ENCODE data around the gene CCNB1.
A peak's percentile ranks its signal among the peaks of the same experiment; 100 is the strongest.

CCNB1 gene

DNA sequence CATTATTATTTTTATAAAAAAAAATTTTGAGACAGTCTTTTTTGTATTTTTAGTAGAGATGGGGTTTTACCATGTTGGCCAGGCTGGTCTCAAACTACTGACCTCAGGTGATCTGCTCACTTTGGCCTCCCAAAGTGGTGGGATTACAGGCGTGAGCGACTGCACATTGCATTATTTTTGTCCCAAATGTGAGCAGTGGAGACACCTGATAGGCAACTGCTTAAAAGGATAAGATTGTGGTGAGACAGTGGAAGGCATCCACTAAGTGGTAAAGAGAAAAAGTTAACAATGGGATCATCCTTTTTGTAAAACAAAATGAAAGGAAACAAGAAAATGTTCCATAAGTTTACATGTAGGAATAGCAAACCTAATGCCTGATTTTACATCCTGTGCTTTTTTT is 20.4 kb downstream of the CCNB1 start:
- Histone ChIP-seq H3K4me3 (ENCODE audit: low read length) (no peak overlapping the region), H3K27me3 (ENCODE audit: insufficient read depth, low read length) (no peaks in the 10 kb centered on the region), H3K9ac (ENCODE audit: low read depth, low read length) (no peak overlapping the region), H3K9me3 (ENCODE audit: insufficient read depth, low read depth, low read length) (no peaks in the 10 kb centered on the region), H3K4me1 (ENCODE audit: insufficient read depth, low read length) (0 out of 2 replicates have a peak, but pooled peaks cover 4% of the 10 kb centered on the region), H3K36me3 (ENCODE audit: insufficient read depth, low read depth, low read length) (peaks cover 9% of the 10 kb centered on the region), H3K27ac (ENCODE audit: low read length) (no peak overlapping the region)

DNA sequence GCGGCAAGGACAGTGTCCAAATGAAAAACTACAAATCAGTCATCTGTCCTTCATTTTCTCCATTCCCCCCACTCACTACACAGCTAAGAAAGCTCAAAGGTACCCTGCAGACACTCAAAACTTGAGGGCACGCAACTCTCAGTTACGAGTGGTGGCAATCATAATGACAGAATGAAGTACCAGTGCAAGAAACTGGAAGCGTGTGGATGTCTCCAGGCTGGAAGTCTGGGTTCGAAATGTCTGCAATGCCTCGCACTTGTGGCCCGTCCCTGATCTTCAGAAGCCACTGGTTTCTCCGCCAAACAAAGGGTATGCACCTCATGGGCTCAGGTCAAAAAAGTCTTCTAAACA is 21.8 kb downstream of the CCNB1 start:
- peaks cover 21% of the 10 kb centered on the region for H3K36me3 ChIP-seq (ENCODE audit: insufficient read depth, low read depth, low read length)
- H3K27ac ChIP-seq (ENCODE audit: low read length) = peak overlapping the region; percentile 26

DNA sequence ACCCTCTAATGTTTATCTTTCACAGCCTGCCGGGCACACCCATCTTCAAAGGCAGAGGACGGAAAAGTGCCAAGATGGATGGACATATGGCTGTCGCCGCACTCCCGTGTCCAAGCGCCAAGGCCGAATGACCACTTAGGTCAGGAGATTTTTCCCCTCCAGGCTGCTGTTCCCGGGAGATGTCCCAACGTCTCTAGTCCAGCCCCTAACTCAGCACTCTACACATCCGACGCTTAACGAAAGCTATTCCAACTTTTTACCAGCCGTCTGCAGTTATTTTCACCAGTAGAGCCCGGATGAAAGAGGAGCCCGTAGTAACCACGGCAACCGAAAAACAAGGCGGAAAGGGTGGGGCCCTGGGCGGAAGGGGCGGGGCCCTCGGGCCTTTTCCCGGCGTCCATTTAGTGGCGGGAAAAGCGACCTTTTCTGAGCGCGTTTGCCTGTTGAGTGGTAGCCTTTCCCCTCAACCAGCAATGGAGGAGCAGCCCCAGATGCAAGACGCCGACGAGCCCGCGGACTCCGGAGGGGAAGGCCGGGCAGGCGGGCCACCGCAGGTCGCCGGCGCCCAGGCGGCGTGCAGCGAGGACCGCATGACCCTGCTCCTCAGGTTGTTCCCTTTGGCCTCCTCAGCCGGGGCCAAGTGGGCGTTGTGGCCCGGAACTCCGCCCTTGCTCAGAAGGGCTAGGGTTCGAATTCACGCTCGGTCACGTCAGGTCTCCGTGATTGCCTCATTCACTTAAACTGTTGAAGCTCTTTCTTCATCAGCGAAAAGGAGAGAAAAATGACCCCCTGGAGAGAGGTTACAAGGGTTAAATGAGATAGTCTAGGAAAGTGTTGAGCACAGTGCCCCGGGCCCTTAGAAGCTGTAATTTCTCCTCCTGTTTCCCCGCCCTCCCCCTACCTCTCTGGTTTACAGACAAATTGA is 22.5 kb downstream of the CCNB1 start, which contains the start of gene CENPH:
CENPH (plus strand) TSS at position 422 of the 925 bp plus-strand sequence; CDS start at position 474, 52 bp downstream.
- peak within 1 kb of the TSS; percentile 84 for H3K4me3 ChIP-seq (ENCODE audit: low read length)
- H3K27me3 ChIP-seq (ENCODE audit: insufficient read depth, low read length) = no peaks in the 10 kb centered on the region
- H3K9ac ChIP-seq (ENCODE audit: low read depth, low read length) = peak within 1 kb of the TSS; percentile 93
- H3K4me1 ChIP-seq (ENCODE audit: insufficient read depth, low read length) = 0 out of 2 replicates have a peak, but pooled peaks cover 4% of the 10 kb centered on the region
- H3K36me3 ChIP-seq (ENCODE audit: insufficient read depth, low read depth, low read length) = peaks cover 27% of the 10 kb centered on the region
- no peaks in the 10 kb centered on the region for H3K9me3 ChIP-seq (ENCODE audit: insufficient read depth, low read depth, low read length)
- H3K27ac ChIP-seq (ENCODE audit: low read length) = peak within 1 kb of the TSS; percentile 55

More for the DNA sequence above, 21.8 kb downstream of the CCNB1 start:
- Histone ChIP-seq H3K4me1 (ENCODE audit: insufficient read depth, low read length) (0 out of 2 replicates have a peak, but pooled peaks cover 4% of the 10 kb centered on the region), H3K9ac (ENCODE audit: low read depth, low read length) (peak overlapping the region; percentile 93; the same call in 1 of the 2 replicates), H3K9me3 (ENCODE audit: insufficient read depth, low read depth, low read length) (no peaks in the 10 kb centered on the region), H3K27me3 (ENCODE audit: insufficient read depth, low read length) (no peaks in the 10 kb centered on the region), H3K4me3 (ENCODE audit: low read length) (peak overlapping the region; percentile 84)

DNA sequence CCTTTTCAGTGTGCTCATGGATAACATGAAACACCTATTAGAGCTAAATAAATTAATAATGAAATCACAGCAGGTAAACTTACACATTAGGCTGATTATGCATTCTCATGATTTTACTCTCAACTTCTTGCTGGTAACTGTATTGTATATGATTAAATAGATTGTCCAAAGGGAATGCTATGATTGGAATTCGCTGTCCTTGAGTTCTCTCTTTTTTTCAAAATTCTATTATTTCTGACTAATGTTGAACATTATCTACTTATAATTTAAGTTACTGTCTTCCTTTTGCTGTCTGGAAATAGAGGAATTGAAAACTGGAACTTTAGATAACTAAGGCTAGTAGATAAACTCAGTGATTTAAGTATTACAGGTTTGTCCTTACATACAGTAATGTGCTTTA is 35.5 kb downstream of the CCNB1 start:
- H3K27me3 ChIP-seq (ENCODE audit: insufficient read depth, low read length) = no peaks in the 10 kb centered on the region
- H3K9ac ChIP-seq (ENCODE audit: low read depth, low read length) = no peak overlapping the region
- no peak overlapping the region for H3K27ac ChIP-seq (ENCODE audit: low read length)
- peaks cover 78% of the 10 kb centered on the region for H3K36me3 ChIP-seq (ENCODE audit: insufficient read depth, low read depth, low read length)
- no peaks in the 10 kb centered on the region for H3K9me3 ChIP-seq (ENCODE audit: insufficient read depth, low read depth, low read length)
- H3K4me1 ChIP-seq (ENCODE audit: insufficient read depth, low read length) = no peaks in the 10 kb centered on the region
- H3K4me3 ChIP-seq (ENCODE audit: low read length) = no peak overlapping the region

DNA sequence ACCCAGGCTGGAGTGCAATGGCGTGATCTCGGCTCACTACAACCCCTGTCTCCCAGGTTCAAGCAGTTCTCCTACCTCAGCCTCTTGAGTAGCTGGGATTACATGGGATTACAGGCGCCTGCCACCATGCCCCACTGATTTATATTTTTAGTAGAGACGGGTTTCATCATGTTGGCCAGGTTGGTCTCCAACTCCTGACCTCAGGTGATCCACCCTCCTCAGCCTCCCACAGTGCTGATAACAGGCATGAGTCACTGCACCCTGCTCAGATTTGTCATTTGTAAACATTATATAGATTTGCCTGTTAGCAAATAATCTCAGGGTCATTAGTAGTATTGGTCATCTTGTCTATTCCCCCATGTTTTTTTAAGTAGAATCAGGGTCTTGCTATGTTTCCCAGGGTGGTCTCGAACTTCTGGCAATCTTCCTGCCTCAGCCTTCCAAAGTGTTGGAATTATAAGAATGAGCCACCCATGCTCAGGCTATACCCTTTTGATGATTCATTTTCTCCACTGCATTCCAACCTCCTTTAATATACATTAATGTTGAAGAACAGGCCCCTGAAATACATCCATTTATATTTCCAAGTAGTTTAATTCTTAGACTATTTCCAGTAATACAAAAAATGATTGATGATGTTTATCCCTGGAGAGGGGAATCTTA is 39.7 kb downstream of the CCNB1 start:
- Histone ChIP-seq H3K36me3 (ENCODE audit: insufficient read depth, low read depth, low read length) (peaks cover 83% of the 10 kb centered on the region), H3K9ac (ENCODE audit: low read depth, low read length) (no peak overlapping the region), H3K9me3 (ENCODE audit: insufficient read depth, low read depth, low read length) (no peaks in the 10 kb centered on the region), H3K27me3 (ENCODE audit: insufficient read depth, low read length) (no peaks in the 10 kb centered on the region), H3K4me3 (ENCODE audit: low read length) (no peak overlapping the region), H3K27ac (ENCODE audit: low read length) (no peak overlapping the region), H3K4me1 (ENCODE audit: insufficient read depth, low read length) (no peaks in the 10 kb centered on the region)

DNA sequence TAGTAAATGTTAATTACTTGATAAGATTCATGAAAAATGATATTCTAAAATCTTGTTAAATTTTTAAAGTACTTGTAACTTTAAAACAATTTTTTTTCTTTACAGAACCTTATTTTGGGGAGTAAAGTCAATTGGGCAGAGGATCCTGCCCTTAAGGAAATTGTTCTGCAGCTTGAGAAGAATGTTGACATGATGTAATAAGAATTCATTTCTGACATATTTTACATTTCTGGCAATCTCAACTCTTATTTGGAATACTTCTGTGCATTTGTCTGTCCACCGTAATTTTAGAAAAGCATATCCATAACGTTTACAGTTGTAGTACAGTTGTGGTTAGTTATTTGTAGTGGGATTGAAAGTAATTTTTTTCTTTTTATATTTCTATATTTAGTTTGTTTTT is 42.7 kb downstream of the CCNB1 start:
- Histone ChIP-seq H3K4me1 (ENCODE audit: insufficient read depth, low read length) (no peaks in the 10 kb centered on the region), H3K36me3 (ENCODE audit: insufficient read depth, low read depth, low read length) (peaks cover 69% of the 10 kb centered on the region), H3K27ac (ENCODE audit: low read length) (no peak overlapping the region), H3K27me3 (ENCODE audit: insufficient read depth, low read length) (no peaks in the 10 kb centered on the region), H3K4me3 (ENCODE audit: low read length) (no peak overlapping the region), H3K9ac (ENCODE audit: low read depth, low read length) (no peak overlapping the region), H3K9me3 (ENCODE audit: insufficient read depth, low read depth, low read length) (no peaks in the 10 kb centered on the region)

DNA sequence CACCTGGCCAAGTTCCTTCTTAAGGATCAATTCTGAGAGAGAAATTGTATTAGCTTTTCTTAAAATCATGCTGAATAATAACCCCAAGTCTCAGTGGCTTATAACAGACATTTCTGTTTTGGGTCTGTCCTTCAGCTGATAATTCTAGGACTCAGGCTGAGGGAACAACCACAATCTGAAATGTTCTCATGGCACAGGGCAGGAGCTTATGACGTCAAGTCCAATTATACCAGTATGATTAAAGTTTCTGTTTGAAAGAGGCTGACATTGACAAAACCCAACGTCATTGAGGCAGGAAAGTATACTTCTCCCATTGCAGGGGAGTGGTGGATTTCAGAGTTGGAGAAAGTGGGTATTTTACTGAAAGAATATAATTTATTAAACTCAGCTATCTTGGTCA is 44.2 kb downstream of the CCNB1 start:
- Histone ChIP-seq H3K36me3 (ENCODE audit: insufficient read depth, low read depth, low read length) (peaks cover 56% of the 10 kb centered on the region), H3K9ac (ENCODE audit: low read depth, low read length) (no peak overlapping the region), H3K27me3 (ENCODE audit: insufficient read depth, low read length) (no peaks in the 10 kb centered on the region), H3K4me1 (ENCODE audit: insufficient read depth, low read length) (no peaks in the 10 kb centered on the region), H3K4me3 (ENCODE audit: low read length) (no peak overlapping the region), H3K27ac (ENCODE audit: low read length) (no peak overlapping the region), H3K9me3 (ENCODE audit: insufficient read depth, low read depth, low read length) (no peaks in the 10 kb centered on the region)

DNA sequence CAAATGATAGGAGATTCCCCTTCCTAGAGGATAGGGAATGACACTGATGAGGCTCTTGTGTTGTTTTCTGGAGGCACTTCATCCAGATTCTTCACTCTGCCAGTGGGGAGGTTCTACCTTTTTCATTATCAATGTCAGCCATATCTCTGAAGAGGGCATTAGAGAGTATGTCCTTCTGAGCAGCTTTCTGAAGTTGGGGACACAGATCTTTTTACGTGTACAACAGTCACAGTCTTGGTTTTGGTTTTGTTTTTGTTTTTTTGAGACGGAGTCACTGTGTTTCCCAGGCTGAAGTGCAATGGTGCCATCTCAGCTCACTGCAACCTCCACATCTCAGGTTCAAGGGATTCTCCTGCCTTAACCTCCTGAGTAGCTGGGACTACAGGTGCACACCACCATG is 45.1 kb downstream of the CCNB1 start:
- H3K36me3 ChIP-seq (ENCODE audit: insufficient read depth, low read depth, low read length) = peaks cover 53% of the 10 kb centered on the region
- no peaks in the 10 kb centered on the region for H3K9me3 ChIP-seq (ENCODE audit: insufficient read depth, low read depth, low read length)
- no peaks in the 10 kb centered on the region for H3K27me3 ChIP-seq (ENCODE audit: insufficient read depth, low read length)
- no peak overlapping the region for H3K4me3 ChIP-seq (ENCODE audit: low read length)
- no peak overlapping the region for H3K27ac ChIP-seq (ENCODE audit: low read length)
- no peaks in the 10 kb centered on the region for H3K4me1 ChIP-seq (ENCODE audit: insufficient read depth, low read length)
- no peak overlapping the region for H3K9ac ChIP-seq (ENCODE audit: low read depth, low read length)

DNA sequence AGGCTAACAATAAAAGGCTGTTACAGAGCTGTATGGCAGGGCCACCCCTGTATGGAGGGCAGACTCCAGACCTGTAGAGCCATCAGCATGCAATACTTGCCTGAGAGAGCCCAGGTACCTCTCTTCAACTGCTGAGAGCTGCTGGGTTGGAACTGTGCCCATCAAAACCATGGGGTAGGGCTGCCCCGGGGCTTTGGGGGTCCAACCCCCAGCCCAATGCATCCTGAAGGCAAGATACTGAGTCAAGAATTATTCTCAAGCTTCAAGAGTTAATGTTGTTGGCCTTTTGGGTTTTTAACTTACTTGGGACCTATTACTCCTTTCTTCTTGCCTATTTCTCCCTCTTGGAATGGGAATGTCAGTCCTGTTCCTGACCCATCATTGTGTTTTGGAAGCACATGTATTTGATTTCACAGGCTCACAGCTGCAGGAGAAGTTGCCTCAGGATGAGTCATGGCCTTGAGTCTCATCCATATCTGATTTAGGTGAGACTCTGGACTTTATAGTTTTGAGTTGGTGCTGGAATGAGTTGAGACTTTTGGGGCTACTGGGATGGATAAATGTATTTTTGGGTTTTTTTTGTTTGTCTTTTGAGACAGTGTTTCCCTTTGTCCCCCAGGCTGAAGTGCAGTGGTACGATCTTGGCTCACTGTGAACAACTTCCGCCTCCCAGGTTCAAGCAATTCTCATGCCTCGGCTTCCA is 46.7 kb downstream of the CCNB1 start:
- no peaks in the 10 kb centered on the region for H3K27me3 ChIP-seq (ENCODE audit: insufficient read depth, low read length)
- H3K36me3 ChIP-seq (ENCODE audit: insufficient read depth, low read depth, low read length) = peaks cover 43% of the 10 kb centered on the region
- H3K4me3 ChIP-seq (ENCODE audit: low read length) = no peak overlapping the region
- H3K9me3 ChIP-seq (ENCODE audit: insufficient read depth, low read depth, low read length) = no peaks in the 10 kb centered on the region
- no peaks in the 10 kb centered on the region for H3K4me1 ChIP-seq (ENCODE audit: insufficient read depth, low read length)
- H3K27ac ChIP-seq (ENCODE audit: low read length) = no peak overlapping the region
- H3K9ac ChIP-seq (ENCODE audit: low read depth, low read length) = no peak overlapping the region

DNA sequence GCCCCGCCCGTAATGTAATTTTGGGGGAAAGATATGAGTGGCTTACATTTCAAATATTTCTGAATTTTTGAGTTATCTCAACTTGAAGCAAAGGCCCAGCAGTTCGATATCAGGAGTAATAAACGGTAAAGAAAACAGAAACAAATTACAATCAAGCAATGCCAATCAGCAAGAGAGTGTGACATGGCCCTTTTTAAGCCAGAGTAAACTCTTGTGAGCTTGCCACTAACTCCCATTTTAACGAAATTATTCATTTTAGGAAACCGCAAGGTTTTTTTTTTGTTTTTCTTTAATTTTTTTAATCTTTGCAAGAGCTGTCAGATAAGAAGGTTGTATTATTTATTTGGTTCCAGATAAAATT is 50.2 kb downstream of the CCNB1 start:
- Histone ChIP-seq H3K9me3 (ENCODE audit: insufficient read depth, low read depth, low read length) (no peaks in the 10 kb centered on the region), H3K27me3 (ENCODE audit: insufficient read depth, low read length) (no peaks in the 10 kb centered on the region), H3K36me3 (ENCODE audit: insufficient read depth, low read depth, low read length) (peaks cover 10% of the 10 kb centered on the region; the same call in 1 of the 2 replicates), H3K4me1 (ENCODE audit: insufficient read depth, low read length) (no peaks in the 10 kb centered on the region), H3K27ac (ENCODE audit: low read length) (no peak overlapping the region), H3K4me3 (ENCODE audit: low read length) (peak overlapping the region; percentile 95), H3K9ac (ENCODE audit: low read depth, low read length) (peak overlapping the region; percentile 95; the same call in 1 of the 2 replicates)

Data from iPS-20b (cell line).